ENCODE measurements around the gene MAST1.

The MAST1 gene

GRCh38 chr19:12789904-12790619, 48.3 kb upstream of the MAST1 start (continued):
- TF ChIP-seq PRDM10 (tag by site-specific recombination; IDR thresholded peaks at IDR 0.05) (peak; percentile 100), ZBTB21 (tag by site-specific recombination; IDR thresholded peaks at IDR 0.05) (0 out of 2 replicates have a peak, but pooled peaks have one; percentile 10), SCRT2 (tag by site-specific recombination; IDR thresholded peaks at IDR 0.05) (peak; percentile 69), KLF16 (tag by site-specific recombination; IDR thresholded peaks at IDR 0.05) (peak; percentile 90), ZNF843 (tag by site-specific recombination; IDR thresholded peaks at IDR 0.05) (peak; percentile 54; the same call in 1 of the 2 replicates), ZNF324 (tag by site-specific recombination; IDR thresholded peaks at IDR 0.05) (peak; percentile 79), PRDM2 (tag by site-specific recombination; IDR thresholded peaks at IDR 0.05; ENCODE audit: borderline replicate concordance) (no peak), KLF8 (tag by site-specific recombination; IDR thresholded peaks at IDR 0.05) (peak; percentile 92), ZNF404 (tag by site-specific recombination; IDR thresholded peaks at IDR 0.05) (no peak), KLF17 (tag by site-specific recombination; IDR thresholded peaks at IDR 0.05) (peak; percentile 95), ZNF610 (tag by site-specific recombination; IDR thresholded peaks at IDR 0.05; ENCODE audit: borderline replicate concordance) (0 out of 2 replicates have a peak, but pooled peaks have one; percentile 42), ZXDB (tag by site-specific recombination; IDR thresholded peaks at IDR 0.05) (peak; percentile 78), KLF10 (tag by site-specific recombination; IDR thresholded peaks at IDR 0.05) (peak; percentile 85), ZNF501 (tag by site-specific recombination; IDR thresholded peaks at IDR 0.05) (peak; percentile 67), HIC1 (tag by site-specific recombination; IDR thresholded peaks at IDR 0.05) (peak; percentile 62; the same call in 1 of the 2 replicates), ZNF660 (tag by site-specific recombination; IDR thresholded peaks at IDR 0.05) (peak; percentile 76; the same call in 1 of the 2 replicates), ZNF777 (tag by site-specific recombination; IDR thresholded peaks at IDR 0.05; ENCODE audit: borderline replicate concordance) (peak; percentile 97), ZIC2 (tag by site-specific recombination; IDR thresholded peaks at IDR 0.05) (peak; percentile 86), ATF2 (tag by site-specific recombination; IDR thresholded peaks at IDR 0.05; ENCODE audit: low read depth) (no peak), ZFHX2 (tag by site-specific recombination; conservative IDR thresholded peaks at IDR 0.05) (peak; percentile 76), PATZ1 (tag by site-specific recombination; IDR thresholded peaks at IDR 0.05) (peak; percentile 98), OSR2 (tag by site-specific recombination; IDR thresholded peaks at IDR 0.05) (peak; percentile 66), ZNF2 (tag by site-specific recombination; IDR thresholded peaks at IDR 0.05) (peak; percentile 89)
